ENCODE data around the gene CHAMP1. TPM values are rescaled to one million over a fixed set of nuclear protein-coding genes. Genes with fewer than 3 reads are reported as not detected.

The CHAMP1 gene
- total and polyA plus RNA-seq, 2 of the 4 experiments (the other 2 are of a cell fraction): 13.3 to 32.7 TPM

- H3K27me3 ChIP-seq (ENCODE audit: control insufficient read depth, insufficient read depth, low read length): no peaks in the 10 kb centered on the region
- peaks cover 3% of the 10 kb centered on the region; the same call in 1 of the 2 replicates for H3K9me1 ChIP-seq (ENCODE audit: insufficient read depth, low read length)
- no peak overlapping the region for H2BK15ac ChIP-seq (ENCODE audit: low read depth, low read length)
- H4K5ac ChIP-seq (ENCODE audit: low read depth, low read length): no peak overlapping the region
- H3K9me3 ChIP-seq (ENCODE audit: control insufficient read depth, insufficient read depth, low read length): no peaks in the 10 kb centered on the region
- no peak for DNase-seq
- H2BK120ac ChIP-seq (ENCODE audit: low read depth, low read length): no peak overlapping the region
- H3K9ac ChIP-seq (ENCODE audit: low read depth, low read length): no peak overlapping the region
- H4K20me1 ChIP-seq (ENCODE audit: insufficient read depth, low read length): no peaks in the 10 kb centered on the region; the same call in 1 of the 2 replicates
- peaks cover 13 to 42% of the 10 kb centered on the region in 2 experiments for H3K79me1 ChIP-seq (ENCODE audit: low read depth in 1 of 2, low read length in 2 of 2)
- H3K27ac ChIP-seq (ENCODE audit: insufficient read depth, low read length): no peak overlapping the region
- BruUV-seq (replicated peaks): no TSS peak
- H3K4me2 ChIP-seq (ENCODE audit: low read depth, low read length): no peak overlapping the region
- H3K4me1 ChIP-seq (ENCODE audit: control insufficient read depth, insufficient read depth, low read length): no peaks in the 10 kb centered on the region
- dilution Hi-C loops (cut with HindIII; ENCODE audit: low sequenced_read_pairs, unreplicated experiment) (no loop called here), intact Hi-C loops (cut with micrococcal nuclease) (no loop called here), in situ Hi-C loops (cut with MboI; ENCODE audit: low sequenced_read_pairs) (no loop called here)
- H4K91ac ChIP-seq (ENCODE audit: insufficient read depth, low read depth, low read length): no peak overlapping the region
- H3K23ac ChIP-seq (ENCODE audit: low read depth, low read length): no peak overlapping the region
- no peak overlapping the region for H2AFZ ChIP-seq (replicated peaks; ENCODE audit: low read length, poor library complexity)
- H3K14ac ChIP-seq (replicated peaks; ENCODE audit: low read depth, low read length): no peak overlapping the region
- TF ChIP-seq MAFK (IDR thresholded peaks at IDR 0.05; ENCODE audit: low read depth, low read length) (no peak), RCOR1 (IDR thresholded peaks at IDR 0.05; ENCODE audit: insufficient replicate concordance, low read length) (no peak), MXI1 (IDR thresholded peaks at IDR 0.05; ENCODE audit: borderline replicate concordance, low read depth, low read length) (no peak), USF2 (IDR thresholded peaks at IDR 0.05; ENCODE audit: low read depth, low read length) (no peak), MAZ (IDR thresholded peaks at IDR 0.05; ENCODE audit: borderline replicate concordance, low read depth, low read length) (no peak), SMC3 (IDR thresholded peaks at IDR 0.05; ENCODE audit: low read depth, low read length) (no peak), CHD1 (IDR thresholded peaks at IDR 0.05; ENCODE audit: low read depth, low read length) (no peak), RFX5 (IDR thresholded peaks at IDR 0.05; ENCODE audit: low read depth, low read length) (no peak), FOS (IDR thresholded peaks at IDR 0.05; ENCODE audit: low read depth, low read length) (no peak), NFE2L2 (IDR thresholded peaks at IDR 0.05; ENCODE audit: low read depth, low read length) (no peak), RAD21 (IDR thresholded peaks at IDR 0.05; ENCODE audit: low read length) (no peak), BHLHE40 (IDR thresholded peaks at IDR 0.05; ENCODE audit: low read depth, low read length) (no peak), POLR2A (IDR thresholded peaks at IDR 0.05; ENCODE audit: low read depth, low read length) (no peak), CEBPB (IDR thresholded peaks at IDR 0.05; ENCODE audit: low read depth, low read length) (no peak), CTCF (conservative IDR thresholded peaks at IDR 0.05; ENCODE audit: low read depth, low read length) (no peak)
- TF ChIP-seq, protein P1, sequence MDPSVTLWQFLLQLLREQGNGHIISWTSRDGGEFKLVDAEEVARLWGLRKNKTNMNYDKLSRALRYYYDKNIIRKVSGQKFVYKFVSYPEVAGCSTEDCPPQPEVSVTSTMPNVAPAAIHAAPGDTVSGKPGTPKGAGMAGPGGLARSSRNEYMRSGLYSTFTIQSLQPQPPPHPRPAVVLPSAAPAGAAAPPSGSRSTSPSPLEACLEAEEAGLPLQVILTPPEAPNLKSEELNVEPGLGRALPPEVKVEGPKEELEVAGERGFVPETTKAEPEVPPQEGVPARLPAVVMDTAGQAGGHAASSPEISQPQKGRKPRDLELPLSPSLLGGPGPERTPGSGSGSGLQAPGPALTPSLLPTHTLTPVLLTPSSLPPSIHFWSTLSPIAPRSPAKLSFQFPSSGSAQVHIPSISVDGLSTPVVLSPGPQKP (IDR thresholded peaks at IDR 0.05; ENCODE audit: borderline replicate concordance, low read depth, low read length): no peak
- peaks cover 39% of the 10 kb centered on the region for H3K36me3 ChIP-seq (ENCODE audit: control insufficient read depth, insufficient read depth, low read length)
- no peak overlapping the region for H2BK20ac ChIP-seq (ENCODE audit: low read depth, low read length)
- no peak for ATAC-seq (ENCODE audit: low read depth)
- H2BK5ac ChIP-seq (ENCODE audit: low read depth, low read length, poor library complexity, severe bottlenecking): no peak overlapping the region
- H2AK5ac ChIP-seq (ENCODE audit: low read depth, low read length): no peak overlapping the region
- no peak overlapping the region for H3K56ac ChIP-seq (ENCODE audit: extremely low read depth, insufficient read depth, low read length)
- no peak overlapping the region for H2AK9ac ChIP-seq (replicated peaks; ENCODE audit: low read depth, low read length, poor library complexity)
- CTCF ChIA-PET: no interaction called here
- 98% methylated on average over 7 of the region's 12 CpGs; no CpG with 5 or more reads in 1 of the 2 experiments for WGBS, 2 experiments (ENCODE audit: extremely low coverage in 2 of 2, insufficient read length in 1 of 2)
- no peak overlapping the region for H3K18ac ChIP-seq (ENCODE audit: low read depth, low read length)
- H3K4me3 ChIP-seq (ENCODE audit: insufficient read depth, low read depth, low read length): no peak overlapping the region
- POLR2A ChIA-PET (ENCODE audit: unreplicated experiment): no interaction called here
- H3K4ac ChIP-seq (ENCODE audit: low read depth, low read length): no peak overlapping the region
- H4K8ac ChIP-seq (ENCODE audit: low read depth in 2 of 2, low read length in 2 of 2): no peak overlapping the region
These were observed 15.4 kb upstream of the CHAMP1 start for GRCh38 chr13:114298866-114299265.

All from IMR-90 (cell line).